NCI-H524 treated with DMSO at 0.1 percent for 48 hours (cell line): Measurements from ENCODE around the gene RPLP2.
A peak's percentile ranks its signal among the peaks of the same experiment; 100 is the strongest.

Experiments
- DNase-seq: peaks from one replicate; lab custom pipeline; 2025; lab: John Stamatoyannopoulos, UW

The RPLP2 gene

GRCh38 chr11:791658-792534, 17.9 kb upstream of the RPLP2 start:
- no peak for DNase-seq

- no peak for DNase-seq
Measured at GRCh38 chr11:792535-792821, 17.3 kb upstream of the RPLP2 start.

GRCh38 chr11:792873-793272, 16.9 kb upstream of the RPLP2 start:
- DNase-seq = no peak

- peak; percentile 59 for DNase-seq
Measured at GRCh38 chr11:793556-793955, 16.2 kb upstream of the RPLP2 start.

GRCh38 chr11:794013-794765, 15.6 kb upstream of the RPLP2 start:
- no peak for DNase-seq

- DNase-seq = no peak
Measured at GRCh38 chr11:794766-795633, 14.8 kb upstream of the RPLP2 start.

- no peak for DNase-seq
Measured at GRCh38 chr11:795634-796564, 13.9 kb upstream of the RPLP2 start.

GRCh38 chr11:796565-797295, 13.0 kb upstream of the RPLP2 start:
- no peak for DNase-seq

GRCh38 chr11:797296-798092, 12.3 kb upstream of the RPLP2 start:
- DNase-seq = peak; percentile 27

GRCh38 chr11:798093-798713, 11.6 kb upstream of the RPLP2 start, which contains the start of gene SLC25A22:
Gene SLC25A22 (minus strand): TSS chr11:798281. CDS start chr11:795006, 3,275 bp downstream.
- DNase-seq = no peak

- no peak for DNase-seq
Measured at GRCh38 chr11:799641-800316, 10.0 kb upstream of the RPLP2 start.

- DNase-seq = no peak
Measured at GRCh38 chr11:800473-800872, 9.3 kb upstream of the RPLP2 start.

- no peak for DNase-seq
Measured at GRCh38 chr11:801097-801780, 8.5 kb upstream of the RPLP2 start.

GRCh38 chr11:802018-802617, 7.6 kb upstream of the RPLP2 start:
- no peak for DNase-seq

GRCh38 chr11:802693-803466, 6.9 kb upstream of the RPLP2 start:
- no peak for DNase-seq

- DNase-seq = no peak
Measured at GRCh38 chr11:803467-803742, 6.4 kb upstream of the RPLP2 start.
